ENCODE data around the gene SYT6. TPM values are rescaled to one million over a fixed set of nuclear protein-coding genes. Genes with fewer than 3 reads are reported as not detected.

SYT6 gene
- total and polyA plus RNA-seq, 10 donors, result 0.14 TPM; not detected in 9

DNA sequence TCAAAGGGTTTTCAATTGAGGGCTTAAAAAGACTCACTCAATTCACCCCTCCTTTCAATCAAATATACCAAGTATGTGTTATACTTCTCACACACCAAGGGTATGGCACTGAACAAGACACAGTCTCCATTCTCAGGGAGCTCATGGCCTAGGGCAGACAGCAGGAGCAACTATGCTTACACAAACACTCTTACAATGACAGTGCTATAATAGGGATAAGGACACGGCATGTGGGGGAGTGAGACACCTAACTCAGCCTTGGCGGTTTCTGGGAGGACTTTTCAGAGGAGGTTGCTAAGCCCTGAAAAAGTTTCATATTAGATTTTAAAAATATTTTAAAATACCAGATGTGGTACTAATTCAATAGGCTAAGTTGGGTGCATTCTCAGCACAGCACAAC is 22.7 kb upstream of the SYT6 start:
- H3K27ac ChIP-seq, result no peak overlapping the region
- no peaks in the 10 kb centered on the region for H3K36me3 ChIP-seq
- no peak overlapping the region for H3K4me3 ChIP-seq
- 88 to 95% (median 90%) methylated on average over 2 of the region's 2 CpGs for WGBS, 5 donors
- TF ChIP-seq POLR2A (IDR thresholded peaks at IDR 0.05) (no peak), POLR2AphosphoS5 (IDR thresholded peaks at IDR 0.05) (no peak)
- TF ChIP-seq, protein P1, sequence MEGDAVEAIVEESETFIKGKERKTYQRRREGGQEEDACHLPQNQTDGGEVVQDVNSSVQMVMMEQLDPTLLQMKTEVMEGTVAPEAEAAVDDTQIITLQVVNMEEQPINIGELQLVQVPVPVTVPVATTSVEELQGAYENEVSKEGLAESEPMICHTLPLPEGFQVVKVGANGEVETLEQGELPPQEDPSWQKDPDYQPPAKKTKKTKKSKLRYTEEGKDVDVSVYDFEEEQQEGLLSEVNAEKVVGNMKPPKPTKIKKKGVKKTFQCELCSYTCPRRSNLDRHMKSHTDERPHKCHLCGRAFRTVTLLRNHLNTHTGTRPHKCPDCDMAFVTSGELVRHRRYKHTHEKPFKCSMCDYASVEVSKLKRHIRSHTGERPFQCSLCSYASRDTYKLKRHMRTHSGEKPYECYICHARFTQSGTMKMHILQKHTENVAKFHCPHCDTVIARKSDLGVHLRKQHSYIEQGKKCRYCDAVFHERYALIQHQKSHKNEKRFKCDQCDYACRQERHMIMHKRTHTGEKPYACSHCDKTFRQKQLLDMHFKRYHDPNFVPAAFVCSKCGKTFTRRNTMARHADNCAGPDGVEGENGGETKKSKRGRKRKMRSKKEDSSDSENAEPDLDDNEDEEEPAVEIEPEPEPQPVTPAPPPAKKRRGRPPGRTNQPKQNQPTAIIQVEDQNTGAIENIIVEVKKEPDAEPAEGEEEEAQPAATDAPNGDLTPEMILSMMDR (IDR thresholded peaks at IDR 0.05 in 8 of 11, conservative IDR thresholded peaks at IDR 0.05 in 3 of 11), result no peak
- H3K9me3 ChIP-seq, result no peaks in the 10 kb centered on the region
- H3K27me3 ChIP-seq (replicated peaks in 1 of 7), result peaks cover 0 to 12% (median 0%) of the 10 kb centered on the region in 7 donors
- H3K4me1 ChIP-seq, result no peaks in the 10 kb centered on the region
- intact Hi-C loops (cut with DNase I; ENCODE audit: low total_unique reads), result no loop called here
- DNase-seq, result no peak

DNA sequence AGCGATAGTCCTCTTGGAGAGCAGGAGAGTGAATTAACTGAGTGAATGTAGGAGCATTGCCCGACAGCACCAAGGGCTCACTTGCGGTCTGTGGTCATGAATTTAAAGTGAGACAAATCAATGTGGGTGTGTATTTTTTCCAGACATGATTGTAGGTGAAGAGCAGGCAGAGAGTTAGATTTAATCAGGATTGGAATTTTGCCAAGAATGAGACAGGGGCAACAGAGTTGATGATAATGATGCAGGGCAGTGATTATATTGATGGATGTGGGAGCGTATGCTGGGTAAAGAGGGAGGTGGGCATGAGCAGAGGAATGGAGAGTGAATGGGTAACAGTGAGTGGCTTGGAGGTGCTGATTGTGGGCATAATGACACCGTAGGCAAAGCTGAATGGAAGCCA is 20.0 kb upstream of the SYT6 start:
- 74 to 90% (median 82%) methylated on average over 5 of the region's 5 CpGs for WGBS, 5 donors
- TF ChIP-seq POLR2A (IDR thresholded peaks at IDR 0.05) (no peak), POLR2AphosphoS5 (IDR thresholded peaks at IDR 0.05) (no peak)
- TF ChIP-seq, protein P1 (IDR thresholded peaks at IDR 0.05 in 8 of 11, conservative IDR thresholded peaks at IDR 0.05 in 3 of 11), result no peak
- H3K36me3 ChIP-seq, result no peaks in the 10 kb centered on the region
- intact Hi-C loops (cut with DNase I; ENCODE audit: low total_unique reads), result no loop called here
- no peak overlapping the region for H3K27ac ChIP-seq
- no peak overlapping the region for H3K4me3 ChIP-seq
- H3K4me1 ChIP-seq, result no peaks in the 10 kb centered on the region
- no peaks in the 10 kb centered on the region for H3K9me3 ChIP-seq
- H3K27me3 ChIP-seq (replicated peaks in 1 of 7), result peaks cover 0 to 12% (median 0%) of the 10 kb centered on the region in 7 donors
- DNase-seq, result no peak

DNA sequence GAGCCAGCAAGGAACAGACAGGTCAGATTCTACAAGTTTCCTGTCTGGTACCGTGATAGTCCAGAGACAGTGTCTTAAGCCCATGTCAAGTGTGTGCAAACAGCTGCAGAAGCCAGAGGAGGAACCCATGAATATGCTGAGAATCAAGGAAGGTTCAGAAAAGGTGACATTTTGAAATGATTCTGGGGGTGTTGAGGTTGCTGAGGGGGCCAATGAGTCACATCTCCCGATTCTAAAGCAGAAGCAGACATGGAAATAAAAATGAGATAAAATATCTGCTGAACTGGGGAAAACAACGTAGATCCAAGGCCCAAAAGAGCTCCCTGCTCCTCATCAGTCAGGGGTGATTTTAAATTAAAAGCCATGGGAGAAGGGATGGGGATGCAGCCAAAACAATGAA is 15.8 kb upstream of the SYT6 start:
- Histone ChIP-seq H3K27ac (no peak overlapping the region), H3K36me3 (no peaks in the 10 kb centered on the region), H3K4me1 (no peaks in the 10 kb centered on the region), H3K9me3 (no peaks in the 10 kb centered on the region), H3K4me3 (no peak overlapping the region), H3K27me3 (replicated peaks in 1 of 7) (peaks cover 0 to 12% (median 0%) of the 10 kb centered on the region in 7 donors)
- intact Hi-C loops (cut with DNase I; ENCODE audit: low total_unique reads), result no loop called here
- no peak for DNase-seq
- 65 to 80% (median 73%) methylated on average over 3 of the region's 3 CpGs for WGBS, 5 donors
- TF ChIP-seq, protein P1 (IDR thresholded peaks at IDR 0.05 in 8 of 11, conservative IDR thresholded peaks at IDR 0.05 in 3 of 11), result no peak
- no peak for TF ChIP-seq POLR2A (IDR thresholded peaks at IDR 0.05)
- no peak for TF ChIP-seq POLR2AphosphoS5 (IDR thresholded peaks at IDR 0.05)

DNA sequence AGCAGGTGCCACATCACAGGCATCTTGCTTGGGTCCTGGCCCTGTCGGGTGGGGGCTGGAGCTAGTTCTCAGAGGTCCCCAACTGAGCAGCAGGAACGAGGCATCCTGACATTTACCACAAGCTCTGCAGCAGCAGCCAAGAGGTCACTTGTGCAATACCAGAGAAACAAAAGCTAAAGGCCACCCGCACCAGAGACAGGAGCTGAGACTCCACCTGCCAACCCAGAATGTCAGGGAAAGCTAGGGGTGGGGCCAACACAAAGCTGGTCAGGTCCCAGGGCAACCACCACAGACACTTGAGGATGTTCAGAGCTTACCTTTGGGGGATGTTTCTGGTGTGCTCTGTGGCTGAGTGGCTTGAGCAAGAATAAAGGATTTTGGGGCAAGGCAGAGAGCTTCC is 13.6 kb upstream of the SYT6 start:
- H3K9me3 ChIP-seq, result no peaks in the 10 kb centered on the region
- 38 to 66% (median 60%) methylated on average over 3 of the region's 3 CpGs for WGBS, 5 donors
- H3K27ac ChIP-seq, result no peak overlapping the region
- H3K4me1 ChIP-seq, result no peaks in the 10 kb centered on the region
- no peak overlapping the region for H3K4me3 ChIP-seq
- no peaks in the 10 kb centered on the region for H3K36me3 ChIP-seq
- intact Hi-C loops (cut with DNase I; ENCODE audit: low total_unique reads), result no loop called here
- no peaks in the 10 kb centered on the region for H3K27me3 ChIP-seq (replicated peaks in 1 of 7)
- TF ChIP-seq, protein P1 (IDR thresholded peaks at IDR 0.05 in 8 of 11, conservative IDR thresholded peaks at IDR 0.05 in 3 of 11), result no peak
- TF ChIP-seq POLR2AphosphoS5 (IDR thresholded peaks at IDR 0.05), result no peak
- TF ChIP-seq POLR2A (IDR thresholded peaks at IDR 0.05), result no peak
- no peak for DNase-seq
